DND-41 (cell line): ENCODE data around the gene PEAK1.

Source experiments
- EZH2 ChIP-seq: IDR thresholded peaks from 3 replicates; pipeline ENCODE4 v1.6.1; 2012; ENCODE audit warnings: borderline replicate concordance, low read depth, mild to moderate bottlenecking, moderate library complexity, low read length, inconsistent platforms; ENCODE audit not compliant: severe bottlenecking
- TF ChIP-seq, protein P1 (sequence below): IDR thresholded peaks from 2 replicates; pipeline ENCODE4 v1.5.1; 2012; ENCODE audit warnings: borderline replicate concordance, low read length, moderate library complexity, mild to moderate bottlenecking; ENCODE audit not compliant: poor library complexity, severe bottlenecking; ENCODE audit errors: extremely low read depth

DNA sequence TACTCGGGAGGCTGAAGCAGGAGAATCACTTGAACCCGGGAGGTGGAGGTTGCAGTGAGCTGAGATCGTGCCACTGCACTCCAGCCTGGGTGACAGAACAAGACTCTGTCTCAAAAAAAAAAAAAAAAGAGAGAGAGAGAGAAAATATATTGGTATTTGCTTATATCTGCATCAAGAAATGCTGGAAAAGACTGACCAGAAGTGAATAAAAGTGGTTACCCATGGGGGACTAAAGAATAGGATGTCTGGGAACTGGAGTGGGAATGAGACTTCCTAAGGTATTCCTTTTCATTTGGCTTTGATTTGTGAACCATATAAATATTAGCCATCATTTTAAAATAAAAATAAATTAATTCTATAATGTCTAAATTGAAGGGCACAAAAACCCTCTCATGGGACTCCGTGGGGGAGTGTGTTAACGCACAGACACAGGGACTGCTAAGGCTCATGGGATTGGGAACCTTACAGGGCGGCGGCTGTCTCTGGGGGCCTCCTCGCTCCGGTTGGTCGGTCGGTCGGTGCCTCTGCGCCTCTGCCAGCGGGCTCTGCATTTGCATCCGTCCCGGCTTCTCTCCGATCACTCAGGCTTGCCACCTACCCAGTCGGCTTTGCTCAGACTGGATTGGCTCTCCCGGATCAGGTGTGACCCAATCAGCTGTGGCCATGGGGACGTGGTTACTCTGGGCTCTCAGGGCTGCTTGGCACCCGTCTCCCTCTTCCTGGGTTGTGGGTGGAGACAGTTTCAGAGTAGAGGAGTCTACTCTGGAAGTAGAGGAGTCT lies 336.3 kb downstream of the PEAK1 start:
- TF ChIP-seq, protein P1, sequence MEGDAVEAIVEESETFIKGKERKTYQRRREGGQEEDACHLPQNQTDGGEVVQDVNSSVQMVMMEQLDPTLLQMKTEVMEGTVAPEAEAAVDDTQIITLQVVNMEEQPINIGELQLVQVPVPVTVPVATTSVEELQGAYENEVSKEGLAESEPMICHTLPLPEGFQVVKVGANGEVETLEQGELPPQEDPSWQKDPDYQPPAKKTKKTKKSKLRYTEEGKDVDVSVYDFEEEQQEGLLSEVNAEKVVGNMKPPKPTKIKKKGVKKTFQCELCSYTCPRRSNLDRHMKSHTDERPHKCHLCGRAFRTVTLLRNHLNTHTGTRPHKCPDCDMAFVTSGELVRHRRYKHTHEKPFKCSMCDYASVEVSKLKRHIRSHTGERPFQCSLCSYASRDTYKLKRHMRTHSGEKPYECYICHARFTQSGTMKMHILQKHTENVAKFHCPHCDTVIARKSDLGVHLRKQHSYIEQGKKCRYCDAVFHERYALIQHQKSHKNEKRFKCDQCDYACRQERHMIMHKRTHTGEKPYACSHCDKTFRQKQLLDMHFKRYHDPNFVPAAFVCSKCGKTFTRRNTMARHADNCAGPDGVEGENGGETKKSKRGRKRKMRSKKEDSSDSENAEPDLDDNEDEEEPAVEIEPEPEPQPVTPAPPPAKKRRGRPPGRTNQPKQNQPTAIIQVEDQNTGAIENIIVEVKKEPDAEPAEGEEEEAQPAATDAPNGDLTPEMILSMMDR = no peak
- TF ChIP-seq EZH2 = no peak
